ENCODE results near the gene IFNA17. TPM values are rescaled to one million over a fixed set of nuclear protein-coding genes. Genes with fewer than 3 reads are reported as not detected.
"Not testable (repeated sequence)": the region's sequence is repeated elsewhere in the genome, so short reads cannot be mapped to it uniquely, and the experiment has no call there.

IFNA17 gene
- polyA plus RNA-seq, 2 donors = not detected

DNA sequence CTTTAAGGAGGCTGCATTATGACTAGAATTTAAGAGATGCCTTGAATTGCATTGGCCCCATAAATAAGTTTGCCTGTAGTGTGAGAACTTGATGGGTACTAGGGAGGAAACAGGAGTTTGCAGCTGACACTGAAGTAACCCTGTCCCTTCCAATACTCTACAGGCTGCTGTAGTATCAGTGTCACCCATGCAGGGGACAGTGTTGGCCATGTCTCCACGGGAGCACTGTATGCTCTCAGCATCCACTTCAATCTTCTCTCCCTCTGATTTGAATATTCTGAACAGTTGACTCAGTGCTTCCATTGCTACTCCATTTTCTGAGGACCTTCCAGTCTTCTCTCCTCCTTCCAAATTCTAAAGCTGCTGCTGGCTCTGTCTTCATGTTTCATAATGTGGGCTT is 23.2 kb upstream of the IFNA17 start:
- H3K4me3 ChIP-seq (ENCODE audit: low read depth in 1 of 2, low read length in 2 of 2) = no peak overlapping the region
- H3K27ac ChIP-seq (ENCODE audit: low read depth in 2 of 2, low read length in 1 of 2) = no peak overlapping the region
- H3K36me3 ChIP-seq (ENCODE audit: control insufficient read depth in 2 of 2, insufficient read depth in 2 of 2, low read length in 1 of 2) = no peaks in the 10 kb centered on the region
- H3K9me3 ChIP-seq (ENCODE audit: control insufficient read depth in 2 of 2, insufficient read depth in 1 of 2, low read depth in 1 of 2, low read length in 1 of 2) = no peaks in the 10 kb centered on the region
- WGBS, 2 donors = 35 to 36% methylated on average over 1 of the region's 1 CpG
- H3K4me1 ChIP-seq (ENCODE audit: control insufficient read depth in 2 of 2, insufficient read depth in 2 of 2, low read length in 1 of 2) = no peaks in the 10 kb centered on the region
- H3K27me3 ChIP-seq (ENCODE audit: control insufficient read depth in 1 of 2, insufficient read depth in 2 of 2, low read length in 2 of 2) = no peaks in the 10 kb centered on the region

DNA sequence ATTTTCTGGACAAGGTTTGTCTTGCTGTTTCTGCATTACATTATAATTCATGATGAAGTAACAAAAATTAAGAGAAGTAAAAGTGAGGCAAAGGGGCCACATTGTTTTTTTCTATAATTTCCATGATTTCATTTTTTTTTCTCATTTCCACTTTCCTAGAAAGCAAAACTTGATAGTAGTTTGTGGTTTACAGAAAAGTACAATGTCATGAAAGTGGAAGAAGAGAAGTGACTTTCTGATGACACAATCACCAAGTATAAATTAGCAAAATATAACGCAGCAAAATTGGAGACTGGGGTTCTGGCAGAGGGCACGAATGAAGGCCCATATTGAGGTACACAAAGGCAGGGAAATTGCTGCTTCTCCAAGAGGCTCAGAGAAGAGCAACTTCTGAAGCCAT is 16.8 kb upstream of the IFNA17 start:
- H3K4me3 ChIP-seq (ENCODE audit: low read depth in 1 of 2, low read length in 2 of 2) = no peak overlapping the region
- no peak overlapping the region for H3K27ac ChIP-seq (ENCODE audit: low read depth in 2 of 2, low read length in 1 of 2)
- no peaks in the 10 kb centered on the region for H3K4me1 ChIP-seq (ENCODE audit: control insufficient read depth in 2 of 2, insufficient read depth in 2 of 2, low read length in 1 of 2)
- no peaks in the 10 kb centered on the region for H3K27me3 ChIP-seq (ENCODE audit: control insufficient read depth in 1 of 2, insufficient read depth in 2 of 2, low read length in 2 of 2)
- H3K9me3 ChIP-seq (ENCODE audit: control insufficient read depth in 2 of 2, insufficient read depth in 1 of 2, low read depth in 1 of 2, low read length in 1 of 2) = no peaks in the 10 kb centered on the region
- no peaks in the 10 kb centered on the region for H3K36me3 ChIP-seq (ENCODE audit: control insufficient read depth in 2 of 2, insufficient read depth in 2 of 2, low read length in 1 of 2)
- WGBS, 2 donors = 54 to 62% methylated on average over 2 of the region's 2 CpGs

DNA sequence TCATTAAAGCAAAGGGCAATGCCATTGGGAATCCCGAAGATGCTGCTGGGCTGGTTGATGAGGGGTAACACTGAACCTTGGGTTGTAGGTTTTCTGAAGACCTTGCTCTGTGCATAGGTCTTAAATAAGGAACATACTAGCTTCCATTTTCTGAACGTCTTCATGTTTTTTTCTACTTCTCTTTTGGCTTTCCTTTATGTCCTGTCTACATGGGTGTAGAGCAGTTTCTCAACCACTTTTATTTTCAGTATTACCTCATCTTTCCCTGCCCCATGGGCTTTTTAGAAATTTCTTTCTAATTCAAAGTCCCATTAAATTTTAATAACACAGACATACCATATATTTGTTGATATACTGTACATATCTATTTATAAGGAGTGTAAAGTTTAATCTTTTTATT is 11.9 kb upstream of the IFNA17 start, which contains the start of gene IFNA14:
Gene IFNA14, minus strand, starts transcription at position 95 of the 400 bp plus-strand sequence. Its CDS starts 70 bp downstream, at position 25.
- Histone ChIP-seq H3K27ac (ENCODE audit: low read depth in 2 of 2, low read length in 1 of 2) (no peak within 1 kb of the TSS), H3K9me3 (ENCODE audit: control insufficient read depth in 2 of 2, insufficient read depth in 1 of 2, low read depth in 1 of 2, low read length in 1 of 2) (no peaks in the 10 kb centered on the region), H3K36me3 (ENCODE audit: control insufficient read depth in 2 of 2, insufficient read depth in 2 of 2, low read length in 1 of 2) (no peaks in the 10 kb centered on the region), H3K4me3 (ENCODE audit: low read depth in 1 of 2, low read length in 2 of 2) (no peak within 1 kb of the TSS), H3K27me3 (ENCODE audit: control insufficient read depth in 1 of 2, insufficient read depth in 2 of 2, low read length in 2 of 2) (no peaks in the 10 kb centered on the region), H3K4me1 (ENCODE audit: control insufficient read depth in 2 of 2, insufficient read depth in 2 of 2, low read length in 1 of 2) (no peaks in the 10 kb centered on the region)
- WGBS, 2 donors = 84 to 88% methylated on average over 2 of the region's 2 CpGs

DNA sequence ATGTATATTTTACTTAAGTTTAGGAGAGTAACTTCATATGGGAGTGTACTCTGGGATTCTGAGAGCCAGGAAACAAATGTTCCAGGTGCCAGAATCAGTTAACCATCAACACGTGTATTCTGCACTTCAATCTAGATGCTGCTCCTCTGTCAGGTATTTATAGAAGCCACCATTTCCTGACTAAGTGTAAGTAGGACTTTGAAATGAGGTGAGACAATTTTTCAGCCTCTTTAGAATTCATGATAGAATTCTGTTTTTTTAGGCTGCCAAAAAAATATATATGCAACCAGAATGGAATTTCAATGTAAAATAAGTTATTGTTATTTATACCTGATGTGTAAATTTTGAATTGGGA is 8.3 kb upstream of the IFNA17 start:
- 15 to 26% methylated on average over 1 of the region's 1 CpG for WGBS, 2 donors
- not testable (repeated sequence) for H3K27me3 ChIP-seq (ENCODE audit: control insufficient read depth in 1 of 2, insufficient read depth in 2 of 2, low read length in 2 of 2); H3K4me3 ChIP-seq (ENCODE audit: low read depth in 1 of 2, low read length in 2 of 2); H3K9me3 ChIP-seq (ENCODE audit: control insufficient read depth in 2 of 2, insufficient read depth in 1 of 2, low read depth in 1 of 2, low read length in 1 of 2); H3K4me1 ChIP-seq (ENCODE audit: control insufficient read depth in 2 of 2, insufficient read depth in 2 of 2, low read length in 1 of 2); H3K36me3 ChIP-seq (ENCODE audit: control insufficient read depth in 2 of 2, insufficient read depth in 2 of 2, low read length in 1 of 2); H3K27ac ChIP-seq (ENCODE audit: low read depth in 2 of 2, low read length in 1 of 2)

DNA sequence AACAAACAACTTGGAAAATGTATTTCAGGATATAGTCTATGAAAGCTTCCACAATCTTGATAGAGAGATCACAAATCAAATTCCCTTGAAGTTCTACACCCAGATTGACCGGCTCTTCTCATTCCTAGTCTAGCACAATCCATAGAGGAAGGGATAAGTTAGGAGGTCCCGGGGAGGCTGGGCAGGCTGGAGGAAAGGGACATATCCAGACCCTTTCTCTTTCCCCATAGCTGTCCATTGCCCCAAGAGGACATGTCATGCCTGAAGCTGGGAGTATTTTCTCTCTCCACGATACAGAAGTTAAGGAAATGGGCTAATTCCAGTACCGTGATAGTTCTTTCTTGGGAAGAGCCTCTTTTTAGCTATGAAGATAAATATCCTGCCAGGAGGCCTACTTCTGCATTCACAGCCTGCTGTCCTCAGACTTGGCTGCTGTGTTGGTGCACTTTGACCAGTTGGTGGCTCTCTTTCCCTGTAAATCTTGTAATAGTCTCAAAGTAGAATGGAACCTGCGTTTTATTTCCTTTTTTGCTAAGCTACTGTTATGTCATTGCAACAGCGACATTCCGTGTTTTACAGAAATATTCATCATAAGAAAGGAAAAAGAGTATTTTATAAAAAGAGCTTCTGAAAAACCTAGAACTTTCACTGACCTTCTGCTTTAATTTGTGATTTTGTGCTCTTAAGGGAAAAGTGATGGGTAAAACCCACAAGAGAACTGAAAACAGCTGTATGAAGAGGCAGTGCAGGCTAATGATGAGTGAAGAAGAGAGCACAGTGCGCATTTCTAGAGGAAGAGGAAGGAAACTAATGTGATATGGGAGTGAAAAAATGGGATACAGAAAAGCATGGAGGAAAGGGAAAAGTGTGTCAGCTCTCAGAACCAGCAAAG is 7.7 kb upstream of the IFNA17 start:
- H3K36me3 ChIP-seq (ENCODE audit: control insufficient read depth in 2 of 2, insufficient read depth in 2 of 2, low read length in 1 of 2); H3K27me3 ChIP-seq (ENCODE audit: control insufficient read depth in 1 of 2, insufficient read depth in 2 of 2, low read length in 2 of 2); H3K4me3 ChIP-seq (ENCODE audit: low read depth in 1 of 2, low read length in 2 of 2); H3K27ac ChIP-seq (ENCODE audit: low read depth in 2 of 2, low read length in 1 of 2); H3K4me1 ChIP-seq (ENCODE audit: control insufficient read depth in 2 of 2, insufficient read depth in 2 of 2, low read length in 1 of 2); H3K9me3 ChIP-seq (ENCODE audit: control insufficient read depth in 2 of 2, insufficient read depth in 1 of 2, low read depth in 1 of 2, low read length in 1 of 2): not testable (repeated sequence)
- WGBS, 2 donors = 35 to 37% methylated on average over 8 of the region's 8 CpGs

DNA sequence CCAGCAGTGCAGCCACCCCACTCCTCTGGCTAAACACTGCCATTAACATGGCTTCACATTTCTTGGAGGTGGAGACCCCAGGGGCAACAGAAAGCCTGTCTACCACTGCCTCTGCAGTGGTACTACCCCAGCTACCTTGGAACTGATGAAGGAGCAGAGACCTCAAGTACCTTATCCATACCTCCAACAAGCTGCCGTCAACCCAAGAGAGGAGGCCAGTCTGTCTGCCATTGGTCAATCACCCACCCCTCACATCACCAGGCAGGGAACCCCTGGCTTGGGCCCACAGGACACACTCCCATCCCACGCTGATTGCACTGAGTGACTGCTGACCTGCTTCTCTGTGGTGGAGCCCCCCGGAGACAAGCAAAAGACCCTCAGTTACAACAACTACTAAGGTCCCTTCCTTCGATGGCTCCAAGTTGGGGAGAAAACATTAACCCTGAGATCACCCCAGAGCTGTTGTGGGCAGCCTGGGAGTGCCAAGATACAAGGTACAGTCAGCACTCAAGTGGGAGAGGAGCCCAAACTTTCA is 6.2 kb upstream of the IFNA17 start:
- Histone ChIP-seq H3K36me3 (ENCODE audit: control insufficient read depth in 2 of 2, insufficient read depth in 2 of 2, low read length in 1 of 2) (no peaks in the 10 kb centered on the region), H3K4me3 (ENCODE audit: low read depth in 1 of 2, low read length in 2 of 2) (no peak overlapping the region), H3K9me3 (ENCODE audit: control insufficient read depth in 2 of 2, insufficient read depth in 1 of 2, low read depth in 1 of 2, low read length in 1 of 2) (no peaks in the 10 kb centered on the region), H3K27me3 (ENCODE audit: control insufficient read depth in 1 of 2, insufficient read depth in 2 of 2, low read length in 2 of 2) (no peaks in the 10 kb centered on the region), H3K4me1 (ENCODE audit: control insufficient read depth in 2 of 2, insufficient read depth in 2 of 2, low read length in 1 of 2) (no peaks in the 10 kb centered on the region), H3K27ac (ENCODE audit: low read depth in 2 of 2, low read length in 1 of 2) (no peak overlapping the region)
- 84 to 86% methylated on average over 4 of the region's 4 CpGs for WGBS, 2 donors

DNA sequence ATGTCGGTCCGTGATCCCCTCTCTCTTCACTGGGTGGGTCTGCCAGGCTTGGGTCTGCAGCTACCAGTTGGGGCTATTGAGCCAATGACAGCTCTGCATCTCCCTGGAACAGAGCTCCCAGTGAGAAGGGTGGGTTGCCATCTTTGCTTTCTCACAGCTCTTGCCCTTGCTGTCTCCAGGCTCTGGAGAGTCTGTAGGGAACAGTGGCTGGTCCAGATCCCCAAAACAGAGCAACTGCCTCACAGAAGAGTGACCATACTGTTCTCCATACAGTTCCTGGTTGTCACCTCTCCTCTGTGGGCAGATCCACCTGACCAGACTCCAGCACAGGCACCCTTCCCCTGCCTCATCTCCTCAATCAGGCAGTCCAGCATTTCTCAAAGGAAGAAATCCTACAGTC is 5.2 kb upstream of the IFNA17 start:
- Histone ChIP-seq H3K27me3 (ENCODE audit: control insufficient read depth in 1 of 2, insufficient read depth in 2 of 2, low read length in 2 of 2) (no peaks in the 10 kb centered on the region), H3K9me3 (ENCODE audit: control insufficient read depth in 2 of 2, insufficient read depth in 1 of 2, low read depth in 1 of 2, low read length in 1 of 2) (no peaks in the 10 kb centered on the region), H3K36me3 (ENCODE audit: control insufficient read depth in 2 of 2, insufficient read depth in 2 of 2, low read length in 1 of 2) (no peaks in the 10 kb centered on the region), H3K4me3 (ENCODE audit: low read depth in 1 of 2, low read length in 2 of 2) (no peak overlapping the region), H3K27ac (ENCODE audit: low read depth in 2 of 2, low read length in 1 of 2) (no peak overlapping the region), H3K4me1 (ENCODE audit: control insufficient read depth in 2 of 2, insufficient read depth in 2 of 2, low read length in 1 of 2) (no peaks in the 10 kb centered on the region)
- 94 to 96% methylated on average over 2 of the region's 2 CpGs for WGBS, 2 donors

DNA sequence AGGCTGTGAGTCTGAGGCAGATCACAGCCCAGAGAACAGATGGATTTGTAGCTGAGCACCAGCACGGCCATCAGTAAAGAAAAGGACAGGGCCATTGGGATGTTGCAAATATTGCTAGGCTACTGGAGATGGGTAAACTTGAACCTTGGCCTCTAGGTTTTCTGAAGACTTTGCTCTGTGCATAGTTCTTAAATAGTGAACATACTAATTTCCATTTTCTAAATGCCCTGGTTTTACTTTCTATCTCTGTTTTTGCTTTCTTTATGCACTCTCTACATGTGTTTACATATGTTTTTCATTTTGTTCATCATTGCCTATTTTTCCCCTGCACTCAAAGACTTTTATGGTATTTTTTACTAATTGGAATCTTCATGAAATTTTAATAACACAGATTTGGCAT is 10.8 kb downstream of the IFNA17 start, which contains the start of gene IFNA16:
Gene IFNA16, minus strand, starts transcription at position 101 of the 400 bp plus-strand sequence. Its CDS starts 6 bp downstream, at position 95.
- WGBS, 2 donors = 85 to 92% methylated on average over 1 of the region's 1 CpG
- not testable (repeated sequence) for H3K9me3 ChIP-seq (ENCODE audit: control insufficient read depth in 2 of 2, insufficient read depth in 1 of 2, low read depth in 1 of 2, low read length in 1 of 2); H3K4me3 ChIP-seq (ENCODE audit: low read depth in 1 of 2, low read length in 2 of 2); H3K27ac ChIP-seq (ENCODE audit: low read depth in 2 of 2, low read length in 1 of 2); H3K36me3 ChIP-seq (ENCODE audit: control insufficient read depth in 2 of 2, insufficient read depth in 2 of 2, low read length in 1 of 2); H3K27me3 ChIP-seq (ENCODE audit: control insufficient read depth in 1 of 2, insufficient read depth in 2 of 2, low read length in 2 of 2); H3K4me1 ChIP-seq (ENCODE audit: control insufficient read depth in 2 of 2, insufficient read depth in 2 of 2, low read length in 1 of 2)

DNA sequence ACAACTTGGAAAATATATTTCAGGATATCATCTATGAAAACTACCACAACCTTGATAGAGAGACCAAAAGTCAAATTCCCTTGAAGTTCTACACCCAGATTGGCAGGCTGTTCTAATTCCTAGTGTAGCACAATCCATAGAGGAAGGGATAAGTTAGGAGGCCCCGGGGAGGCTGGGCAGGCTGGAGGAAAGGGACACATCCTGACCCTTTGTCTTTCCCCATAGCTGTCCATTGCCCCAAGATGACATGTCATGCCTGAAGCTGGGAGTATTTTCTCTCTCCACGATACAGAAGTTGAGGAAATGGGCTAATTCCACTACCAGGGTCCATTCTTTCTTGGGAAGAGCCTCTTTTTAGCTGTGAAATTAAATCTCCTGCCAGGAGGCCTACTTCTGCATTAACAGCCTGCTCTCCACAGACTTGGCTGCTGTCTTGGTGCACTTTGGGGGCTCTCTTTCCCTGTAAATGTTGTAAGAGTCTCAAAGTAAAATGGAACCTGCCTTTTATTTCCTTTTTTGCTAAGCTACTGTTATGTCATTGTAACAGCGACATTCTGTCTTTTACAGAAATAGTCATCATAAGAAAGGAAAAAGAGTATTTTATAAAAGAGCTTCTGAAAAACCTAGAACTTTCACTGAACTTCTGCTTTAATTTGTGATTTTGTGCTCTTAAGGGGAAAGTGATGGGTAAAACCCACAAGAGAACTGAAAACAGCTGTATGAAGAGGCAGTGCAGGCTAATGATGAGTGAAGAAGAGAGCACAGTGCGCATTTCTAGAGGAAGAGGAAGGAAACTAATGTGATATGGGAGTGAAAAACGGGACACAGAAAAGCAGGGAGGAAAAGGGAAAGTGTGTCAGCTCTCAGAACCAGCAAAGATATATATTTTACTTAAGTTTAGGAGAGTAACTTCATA is 14.4 kb downstream of the IFNA17 start:
- not testable (repeated sequence) for H3K4me1 ChIP-seq (ENCODE audit: control insufficient read depth in 2 of 2, insufficient read depth in 2 of 2, low read length in 1 of 2); H3K4me3 ChIP-seq (ENCODE audit: low read depth in 1 of 2, low read length in 2 of 2); H3K27ac ChIP-seq (ENCODE audit: low read depth in 2 of 2, low read length in 1 of 2)

More for the DNA sequence above, 14.4 kb downstream of the IFNA17 start:
- WGBS, 2 donors = 48 to 50% methylated on average over 4 to 5 of the region's 5 CpGs
- not testable (repeated sequence) for H3K27me3 ChIP-seq (ENCODE audit: control insufficient read depth in 1 of 2, insufficient read depth in 2 of 2, low read length in 2 of 2); H3K9me3 ChIP-seq (ENCODE audit: control insufficient read depth in 2 of 2, insufficient read depth in 1 of 2, low read depth in 1 of 2, low read length in 1 of 2); H3K36me3 ChIP-seq (ENCODE audit: control insufficient read depth in 2 of 2, insufficient read depth in 2 of 2, low read length in 1 of 2)

Measured in esophagus (tissue), 2 donors.